Measurements from ENCODE around the gene HM13. TPM values are rescaled to one million over a fixed set of nuclear protein-coding genes. Genes with fewer than 3 reads are reported as not detected.
A peak's percentile ranks its signal among the peaks of the same experiment; 100 is the strongest.

Gene HM13
- total RNA-seq, 4 donors from 2014 or later = 38.4 to 86.0 (median 63.4) TPM

- H3K36me3 ChIP-seq = no peaks in the 10 kb centered on the region
- intact Hi-C loops (cut with DNase I; ENCODE audit: low total_unique reads) = no loop called here
- H3K27ac ChIP-seq = peak overlapping the region; percentile 91 to 93 (median 92)
- no peaks in the 10 kb centered on the region for H3K9me3 ChIP-seq
- no peaks in the 10 kb centered on the region for H3K27me3 ChIP-seq
- in situ Hi-C loops (cut with MboI; ENCODE audit: low pct_ligation_motif_present in 1 of 4, low pct_unique_long_range_greater_than_20kb in 1 of 4, low sequenced_read_pairs in 3 of 4) = no loop called here
- 56 to 60% methylated on average over 11 to 17 of the region's 17 CpGs for WGBS, 2 donors (ENCODE audit: low coverage in 1 of 2)
- peaks cover 8 to 43% (median 33%) of the 10 kb centered on the region in 4 donors for H3K4me1 ChIP-seq
- DNase-seq = peak; percentile 44
- TF ChIP-seq POLR2AphosphoS5 (IDR thresholded peaks at IDR 0.05) (no peak), POLR2A (IDR thresholded peaks at IDR 0.05) (no peak), EP300 (IDR thresholded peaks at IDR 0.05; ENCODE audit: low read depth) (no peak), CTCF (IDR thresholded peaks at IDR 0.05) (no peak)
- H3K4me3 ChIP-seq = no peak overlapping the region
Measured at GRCh38 chr20:31602779-31603441, 88.7 kb downstream of the HM13 start.

GRCh38 chr20:31603822-31604566 is 89.8 kb downstream of the HM13 start:
- no peaks in the 10 kb centered on the region for H3K27me3 ChIP-seq
- H3K4me1 ChIP-seq = peaks cover 16 to 51% (median 44%) of the 10 kb centered on the region in 4 donors
- H3K36me3 ChIP-seq = no peaks in the 10 kb centered on the region
- in situ Hi-C loops (cut with MboI; ENCODE audit: low pct_ligation_motif_present in 1 of 4, low pct_unique_long_range_greater_than_20kb in 1 of 4, low sequenced_read_pairs in 3 of 4) (no loop called here), intact Hi-C loops (cut with DNase I; ENCODE audit: low total_unique reads) (no loop called here)
- DNase-seq = peak; percentile 98
- peak overlapping the region; percentile 91 to 93 (median 92) for H3K27ac ChIP-seq
- WGBS, 2 donors (ENCODE audit: low coverage in 1 of 2) = 8 to 9% methylated on average over 12 to 41 of the region's 43 CpGs
- TF ChIP-seq POLR2AphosphoS5 (IDR thresholded peaks at IDR 0.05) (peak; percentile 90 to 95 (median 94)), CTCF (IDR thresholded peaks at IDR 0.05) (no peak), POLR2A (IDR thresholded peaks at IDR 0.05) (peak; percentile 70), EP300 (IDR thresholded peaks at IDR 0.05; ENCODE audit: low read depth) (peak; percentile 90)
- peak overlapping the region; percentile 61 to 85 (median 72) for H3K4me3 ChIP-seq
- H3K9me3 ChIP-seq = no peaks in the 10 kb centered on the region

- Histone ChIP-seq H3K27me3 (no peaks in the 10 kb centered on the region), H3K36me3 (no peaks in the 10 kb centered on the region), H3K9me3 (no peaks in the 10 kb centered on the region), H3K4me3 (peak overlapping the region; percentile 61 to 85 (median 72)), H3K27ac (peak overlapping the region; percentile 91 to 93 (median 92)), H3K4me1 (peaks cover 19 to 56% (median 47%) of the 10 kb centered on the region in 4 donors)
- 0 to 4% methylated on average over 4 to 14 of the region's 14 CpGs for WGBS, 2 donors (ENCODE audit: low coverage in 1 of 2)
- no peak for TF ChIP-seq EP300 (IDR thresholded peaks at IDR 0.05; ENCODE audit: low read depth)
- TF ChIP-seq POLR2A (IDR thresholded peaks at IDR 0.05) = no peak
- TF ChIP-seq CTCF (IDR thresholded peaks at IDR 0.05) = no peak
- no peak for TF ChIP-seq POLR2AphosphoS5 (IDR thresholded peaks at IDR 0.05)
- intact Hi-C loops (cut with DNase I; ENCODE audit: low total_unique reads) = no loop called here
- in situ Hi-C loops (cut with MboI; ENCODE audit: low pct_ligation_motif_present in 1 of 4, low pct_unique_long_range_greater_than_20kb in 1 of 4, low sequenced_read_pairs in 3 of 4) = no loop called here
- no peak for DNase-seq
Measured at GRCh38 chr20:31604567-31605030, 90.4 kb downstream of the HM13 start.

Data from transverse colon (tissue), 4 donors.